ENCODE data around the gene ANO3. TPM values are rescaled to one million over a fixed set of nuclear protein-coding genes. Genes with fewer than 3 reads are reported as not detected.

The ANO3 gene
- total and polyA plus RNA-seq, 2 of the 4 experiments (the other 2 are of a cell fraction): 0.02 to 0.18 TPM

- Histone ChIP-seq H3K79me1 (ENCODE audit: low read depth in 1 of 2, low read length in 2 of 2) (no peaks in the 10 kb centered on the region), H4K5ac (ENCODE audit: low read depth, low read length) (no peak overlapping the region), H3K27ac (ENCODE audit: insufficient read depth, low read length) (no peak overlapping the region), H3K4me1 (ENCODE audit: control insufficient read depth, insufficient read depth, low read length) (no peaks in the 10 kb centered on the region), H2BK15ac (ENCODE audit: low read depth, low read length) (no peak overlapping the region), H3K4me2 (ENCODE audit: low read depth, low read length) (no peak overlapping the region), H2AK9ac (replicated peaks; ENCODE audit: low read depth, low read length, poor library complexity) (no peak overlapping the region), H3K36me3 (ENCODE audit: control insufficient read depth, insufficient read depth, low read length) (no peaks in the 10 kb centered on the region), H3K27me3 (ENCODE audit: control insufficient read depth, insufficient read depth, low read length) (no peaks in the 10 kb centered on the region), H3K18ac (ENCODE audit: low read depth, low read length) (no peak overlapping the region), H3K4ac (ENCODE audit: low read depth, low read length) (no peak overlapping the region), H4K20me1 (ENCODE audit: insufficient read depth, low read length) (no peaks in the 10 kb centered on the region), H3K4me3 (ENCODE audit: insufficient read depth, low read depth, low read length) (no peak overlapping the region), H3K14ac (replicated peaks; ENCODE audit: low read depth, low read length) (no peak overlapping the region), H3K9ac (ENCODE audit: low read depth, low read length) (no peak overlapping the region), H4K91ac (ENCODE audit: insufficient read depth, low read depth, low read length) (no peak overlapping the region), H2BK5ac (ENCODE audit: low read depth, low read length, poor library complexity, severe bottlenecking) (no peak overlapping the region), H3K9me1 (ENCODE audit: insufficient read depth, low read length) (no peaks in the 10 kb centered on the region), H4K8ac (ENCODE audit: low read depth in 2 of 2, low read length in 2 of 2) (no peak overlapping the region), H3K56ac (ENCODE audit: extremely low read depth, insufficient read depth, low read length) (no peak overlapping the region), H3K23ac (ENCODE audit: low read depth, low read length) (no peak overlapping the region), H2BK20ac (ENCODE audit: low read depth, low read length) (no peak overlapping the region), H2AK5ac (ENCODE audit: low read depth, low read length) (no peak overlapping the region), H3K9me3 (ENCODE audit: control insufficient read depth, insufficient read depth, low read length) (peaks cover 5% of the 10 kb centered on the region; the same call in 1 of the 2 replicates), H2AFZ (replicated peaks; ENCODE audit: low read length, poor library complexity) (no peak overlapping the region), H2BK120ac (ENCODE audit: low read depth, low read length) (no peak overlapping the region)
- dilution Hi-C loops (cut with HindIII; ENCODE audit: low sequenced_read_pairs, unreplicated experiment): no loop called here
- ChIA-PET POLR2A (ENCODE audit: unreplicated experiment) (no interaction called here), CTCF (no interaction called here)
- in situ Hi-C loops (cut with MboI; ENCODE audit: low sequenced_read_pairs): no loop called here
- no peak for DNase-seq
- ATAC-seq (ENCODE audit: low read depth): no peak
- BruUV-seq (replicated peaks): no TSS peak
- intact Hi-C loops (cut with micrococcal nuclease): no loop called here
- TF ChIP-seq MXI1 (IDR thresholded peaks at IDR 0.05; ENCODE audit: borderline replicate concordance, low read depth, low read length) (no peak), ELK1 (IDR thresholded peaks at IDR 0.05; ENCODE audit: borderline replicate concordance, low read depth, low read length) (no peak), SMC3 (IDR thresholded peaks at IDR 0.05; ENCODE audit: low read depth, low read length) (no peak)
- WGBS, 2 experiments (ENCODE audit: extremely low coverage in 2 of 2, insufficient read length in 1 of 2): no CpG with 5 or more reads among the region's 1 CpG
These were observed 33.4 kb downstream of the ANO3 start for GRCh38 chr11:26365284-26365683.
